ENCODE data around the gene PIAS2.
"Not testable (repeated sequence)": the region's sequence is repeated elsewhere in the genome, so short reads cannot be mapped to it uniquely, and the experiment has no call there.

PIAS2 gene

DNA sequence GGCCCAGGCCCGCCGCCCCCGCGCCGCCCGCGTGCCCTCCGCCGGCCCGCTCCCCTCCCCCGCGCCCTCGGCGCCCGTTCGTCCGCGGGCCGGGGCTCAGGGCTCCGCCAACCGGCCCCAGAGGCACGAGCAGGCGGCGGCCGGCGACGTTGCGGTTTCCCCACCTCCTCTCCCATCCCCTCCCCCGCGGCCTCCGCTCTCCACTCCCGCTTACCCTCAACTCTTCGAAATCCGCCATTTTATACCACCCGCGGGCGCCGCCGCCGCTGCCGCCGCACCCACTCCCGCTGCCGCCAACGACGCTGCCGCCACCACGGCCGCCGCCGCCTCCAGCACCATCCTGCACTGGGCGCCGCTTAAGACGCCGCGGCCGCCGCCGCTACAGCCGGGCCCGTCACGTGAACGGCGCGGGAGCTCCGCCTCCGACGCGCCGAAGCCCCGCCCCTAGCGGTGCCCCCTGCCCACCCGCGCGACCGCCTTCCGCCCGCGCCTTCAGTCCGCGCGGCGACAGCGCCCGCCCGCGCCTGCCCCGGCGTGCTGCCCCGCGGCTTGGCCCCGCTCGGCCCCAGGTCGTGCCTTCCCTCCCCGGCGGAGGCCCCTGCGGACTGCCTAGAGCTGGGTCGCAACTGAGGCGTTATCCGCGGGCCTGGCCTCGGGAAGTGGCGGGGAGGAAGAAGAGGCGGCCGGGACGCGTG is at the start of gene PIAS2, which contains the start of gene KATNAL2:
Gene PIAS2 (minus strand): TSS at position 400 of the 695 bp plus-strand sequence. CDS start 162 bp downstream, at position 238.
Gene KATNAL2 (plus strand): TSS at position 495 of the 695 bp plus-strand sequence. CDS start 29,271 bp downstream, outside the sequence.
- DNase-seq: peak; percentile 78

DNA sequence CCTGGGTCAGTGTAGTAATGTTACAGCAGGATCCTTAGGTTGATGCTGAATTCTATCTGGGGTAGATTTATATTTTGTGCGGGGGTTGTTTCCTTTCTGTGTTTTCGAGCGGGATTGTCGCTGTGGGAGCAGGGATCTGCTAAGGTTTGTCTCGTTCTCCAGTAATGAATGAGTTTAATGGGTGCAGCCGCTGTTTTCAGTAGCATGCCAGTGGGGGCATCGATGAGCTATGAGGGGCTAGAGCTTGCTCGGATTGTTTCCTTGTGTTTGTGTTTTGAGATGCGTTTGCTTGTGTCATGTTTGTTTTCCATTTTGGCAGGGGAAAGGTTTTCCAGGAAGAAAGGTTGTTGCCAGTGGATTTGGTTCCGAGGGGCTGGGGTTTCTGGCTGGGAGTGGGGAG is 49.0 kb upstream of the PIAS2 start:
- DNase-seq: not testable (repeated sequence)

- DNase-seq: not testable (repeated sequence)
These were observed 47.4 kb upstream of the PIAS2 start for GRCh38 chr18:46964579-46965293.

- not testable (repeated sequence) for DNase-seq
These were observed 46.6 kb upstream of the PIAS2 start for GRCh38 chr18:46963656-46964578.

- DNase-seq: no peak
These were observed 40.9 kb upstream of the PIAS2 start for GRCh38 chr18:46958209-46958608.

GRCh38 chr18:46953195-46953594 is 35.9 kb upstream of the PIAS2 start:
- no peak for DNase-seq

GRCh38 chr18:46950064-46950656 is 32.9 kb upstream of the PIAS2 start:
- no peak for DNase-seq

GRCh38 chr18:46946656-46947282 is 29.5 kb upstream of the PIAS2 start:
- DNase-seq: peak; percentile 52

GRCh38 chr18:46942646-46943045 is 25.3 kb upstream of the PIAS2 start:
- DNase-seq: no peak

GRCh38 chr18:46939998-46940571 is 22.8 kb upstream of the PIAS2 start:
- no peak for DNase-seq

GRCh38 chr18:46939337-46939963 is 22.1 kb upstream of the PIAS2 start:
- no peak for DNase-seq

DNA sequence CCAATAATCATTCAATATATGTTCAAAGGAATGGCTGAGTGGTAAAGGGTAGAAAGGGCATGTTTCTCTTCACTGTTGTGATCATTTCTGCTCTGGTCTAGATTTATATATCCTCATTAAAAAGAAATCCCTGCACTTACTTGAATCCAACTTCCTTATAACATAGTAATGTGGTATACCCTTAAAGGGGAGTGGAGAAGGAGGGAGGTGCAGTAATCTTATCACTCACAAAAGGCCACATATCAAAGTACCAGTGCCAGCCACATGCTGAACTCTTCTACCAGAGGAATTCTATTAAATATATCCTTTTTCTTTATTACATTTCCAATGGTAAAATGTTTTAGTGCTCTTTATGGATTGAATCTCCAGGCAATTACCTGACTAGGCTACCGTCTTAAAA is 3.3 kb upstream of the PIAS2 start:
- no peak for DNase-seq

DNA sequence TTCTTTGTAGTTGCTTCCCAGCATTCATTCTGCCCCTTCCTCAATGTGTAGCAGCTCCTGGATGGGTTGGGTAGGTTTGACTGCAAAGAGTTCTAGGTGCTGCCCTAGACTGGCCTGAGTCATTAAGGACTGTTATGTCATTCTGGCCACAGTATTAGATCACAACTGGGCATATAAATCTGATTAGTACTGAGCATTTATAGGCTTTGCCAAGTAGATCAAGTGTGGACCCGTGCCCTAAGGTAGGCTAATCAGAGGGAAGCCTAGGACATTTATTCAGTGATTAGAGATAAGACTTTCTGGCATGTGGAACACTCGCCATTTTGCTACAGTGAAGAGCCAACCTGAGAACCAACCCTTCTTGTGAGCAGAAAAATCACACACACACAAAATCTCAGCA is 2.8 kb upstream of the PIAS2 start:
- no peak for DNase-seq

GRCh38 chr18:46917803-46918600 is 695 bp upstream of the PIAS2 start:
- peak; percentile 16 for DNase-seq

DNA sequence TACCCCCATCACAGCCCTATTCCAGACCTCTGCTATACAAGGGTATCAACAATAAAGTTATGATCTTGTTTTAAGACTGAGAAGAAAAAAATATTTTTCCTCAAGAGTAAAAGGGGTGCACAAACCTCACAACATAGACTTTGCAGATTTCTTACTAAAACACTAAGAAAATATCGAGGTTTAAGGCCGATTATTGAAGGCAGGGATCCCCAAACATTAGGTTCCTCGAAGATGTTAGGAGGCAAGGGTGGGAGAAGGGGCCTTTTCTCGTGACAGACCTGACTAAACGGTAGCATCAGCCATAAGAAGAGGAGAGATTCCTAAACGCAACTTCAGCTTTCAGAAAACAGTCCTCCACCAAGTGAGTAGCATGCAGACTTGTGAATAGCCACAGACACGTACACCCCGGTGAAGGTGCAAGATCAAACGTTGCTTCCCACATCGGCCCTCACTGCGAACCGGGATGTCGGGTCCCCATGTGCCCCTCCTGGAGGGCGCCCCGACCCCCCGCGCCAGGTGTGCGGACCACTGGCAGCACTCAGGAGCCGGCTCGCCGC is 678 bp downstream of the PIAS2 start:
- no peak for DNase-seq

- DNase-seq: no peak
These were observed 1.3 kb downstream of the PIAS2 start for GRCh38 chr18:46915800-46916550.

- DNase-seq: no peak
These were observed 6.5 kb downstream of the PIAS2 start for GRCh38 chr18:46910856-46911255.

GRCh38 chr18:46909497-46909896 is 7.8 kb downstream of the PIAS2 start:
- DNase-seq: no peak

DNA sequence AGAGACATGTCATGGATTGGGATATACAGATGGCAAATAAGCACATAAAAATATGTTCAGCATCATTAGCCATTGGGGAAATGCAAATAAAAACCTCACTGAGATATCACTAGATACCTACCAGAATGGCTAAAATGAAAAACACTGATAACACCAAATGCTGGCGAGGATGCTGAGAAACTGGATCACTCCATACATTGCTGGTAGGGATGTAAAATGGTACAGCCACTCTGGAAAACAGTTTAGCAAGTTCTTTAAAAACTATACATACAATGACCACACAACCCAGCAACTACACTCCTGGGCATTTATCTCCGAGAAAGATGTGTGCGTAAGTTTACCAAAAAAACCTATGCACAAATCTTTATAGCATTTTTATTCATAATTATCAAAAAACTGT is 13.9 kb downstream of the PIAS2 start:
- DNase-seq: no peak

All from activated naive CD4-positive, alpha-beta T cell treated with anti-CD3 and anti-CD28 coated beads, Interleukin-2, amount 50 U/mL, for 16 hours (primary cell).